HCT116 (cell line): ENCODE data around the gene CHST15. TPM values are rescaled to one million over a fixed set of nuclear protein-coding genes. Genes with fewer than 3 reads are reported as not detected.

Experiments used
- ATAC-seq: fragments of 200-7000 bp; cut with Tn5 transposase; 2 replicates; pipeline ENCODE4 v1.9.1; 2020; ENCODE audit warnings: mild to moderate bottlenecking, moderate library complexity
- BruUV-seq: library from RNA; stranded (reverse); fragments of 400-500 nt; replicated peaks from 2 replicates; lab custom pipeline; 2021; lab: Mats Ljungman, UMichigan
- CTCF ChIA-PET: fragments of 300-600 bp; sonication (Branson Sonifier 250); formaldehyde crosslinking; loops from one replicate; lab custom pipeline; 2021; ENCODE audit warnings: antibody characterized with exemption; lab: Charles Lee
- POLR2A ChIA-PET: fragments of 300-600, 350-600 bp; sonication (Branson Sonifier 250); formaldehyde crosslinking; loops from one replicate; lab custom pipeline; 2021; ENCODE audit warnings: antibody characterized with exemption; lab: Charles Lee
- RAD21 ChIA-PET, 2 experiments: fragments of 300-600 bp; sonication (Branson Sonifier 250); formaldehyde crosslinking; loops; one replicate each; lab custom pipeline; 2023; ENCODE audit warnings: low total read pairs in 2 of 2; ENCODE audit not compliant: uncharacterized antibody in 2 of 2, unreplicated experiment in 2 of 2, low non-redundant PET in 1 of 2; lab: Charles Lee
- DNase-seq: peaks from one replicate; pipeline ENCODE4 v3.0.0-alpha.2; 2010; ENCODE audit warnings: low read depth, low spot score
- H2AFZ ChIP-seq: fragments of 200-600 bp; shearing (Covaris generic), sonication (generic); 2 replicates; pipeline ENCODE4 v1.6.1; 2017; ENCODE audit warnings: low read depth, mixed run types, mixed read lengths, antibody characterized with exemption, low read length; ENCODE audit not compliant: poor library complexity, severe bottlenecking
- H3K27ac ChIP-seq: 2 replicates; pipeline ENCODE4 v1.5.1; 2012; ENCODE audit warnings: low read depth, low read length
- H3K27me3 ChIP-seq: fragments of 200-600 bp; sonication (generic); 2 replicates; pipeline ENCODE4 v1.6.1; 2016; ENCODE audit warnings: mixed run types, low read length, mixed read lengths; ENCODE audit not compliant: insufficient read depth
- H3K36me3 ChIP-seq, 2 experiments: fragments of 200-500 bp in 1 of 2; fragments of 200-600 bp in 1 of 2; sonication (Bioruptor generic) in 1 of 2; sonication (generic) in 1 of 2; 2 replicates each; pipeline versions ENCODE4 v1.5.1 to v1.6.1; 2014 to 2016; ENCODE audit warnings: low read length in 2 of 2, inconsistent platforms in 1 of 2, mixed read lengths in 1 of 2, mixed run types in 1 of 2; ENCODE audit not compliant: insufficient read depth in 2 of 2, control insufficient read depth in 1 of 2
- H3K4me1 ChIP-seq, 2 experiments: fragments of 200-600 bp in 1 of 2; sonication (generic) in 1 of 2; 2 replicates each; pipeline versions ENCODE4 v1.5.1 to v1.6.1; 2012 to 2017; ENCODE audit warnings: low read length in 2 of 2, inconsistent platforms in 1 of 2, mild to moderate bottlenecking in 1 of 2, mixed read lengths in 1 of 2, mixed run types in 1 of 2, moderate library complexity in 1 of 2; ENCODE audit not compliant: insufficient read depth in 2 of 2, control insufficient read depth in 1 of 2
- H3K4me2 ChIP-seq: fragments of 200-600 bp; sonication (generic); 2 replicates; pipeline ENCODE4 v1.6.1; 2017; ENCODE audit warnings: mixed run types, low read length, mixed read lengths
- H3K4me3 ChIP-seq, 2 experiments: fragments of 200-600 bp in 1 of 2; sonication (generic) in 1 of 2; replicated peaks in 1 of 2; 2 replicates each; pipeline ENCODE4 v1.5.1; 2011 to 2016; ENCODE audit warnings: low read length in 2 of 2, control low read depth in 1 of 2, low read depth in 1 of 2, mild to moderate bottlenecking in 1 of 2, mixed read lengths in 1 of 2, mixed run types in 1 of 2
- H3K79me2 ChIP-seq: fragments of 200-600 bp; sonication (generic); 2 replicates; pipeline ENCODE4 v1.6.1; 2017; ENCODE audit warnings: mild to moderate bottlenecking, mixed run types, low read length, moderate library complexity, mixed read lengths; ENCODE audit not compliant: insufficient read depth
- H3K9ac ChIP-seq: fragments of 200-600 bp; sonication (generic); 2 replicates; pipeline ENCODE4 v1.6.1; 2016; ENCODE audit warnings: low read length, mixed read lengths
- H3K9me2 ChIP-seq: fragments of 200-600 bp; sonication (generic), shearing (Covaris generic); 2 replicates; pipeline ENCODE4 v1.6.1; 2017; ENCODE audit warnings: mixed run types, mild to moderate bottlenecking, moderate library complexity; ENCODE audit not compliant: insufficient read depth
- H3K9me3 ChIP-seq, 2 experiments: fragments of 200-500 bp in 1 of 2; fragments of 200-600 bp in 1 of 2; sonication (Bioruptor generic) in 1 of 2; sonication (generic) in 1 of 2; 2 replicates each; pipeline ENCODE4 v1.6.1; 2014 to 2017; ENCODE audit warnings: low read length in 2 of 2, mixed read lengths in 2 of 2, inconsistent platforms in 1 of 2, low read depth in 1 of 2, mild to moderate bottlenecking in 1 of 2, mixed run types in 1 of 2, moderate library complexity in 1 of 2; ENCODE audit not compliant: control insufficient read depth in 1 of 2, insufficient read depth in 1 of 2
- H4K20me1 ChIP-seq: fragments of 200-600 bp; sonication (generic), shearing (Covaris generic); 2 replicates; pipeline ENCODE4 v1.6.1; 2017; ENCODE audit warnings: mixed run types, mild to moderate bottlenecking, moderate library complexity; ENCODE audit not compliant: insufficient read depth
- ATF3 ChIP-seq: IDR thresholded peaks from 2 replicates; pipeline ENCODE4 v1.6.1; 2012
- CBX3 ChIP-seq: IDR thresholded peaks from 2 replicates; pipeline ENCODE4 v1.6.1; 2012; ENCODE audit warnings: low read depth
- CEBPB ChIP-seq: IDR thresholded peaks from 2 replicates; pipeline ENCODE4 v1.6.1; 2012; ENCODE audit warnings: low read depth
- EGR1 ChIP-seq: IDR thresholded peaks from 2 replicates; pipeline ENCODE4 v1.6.1; 2012; ENCODE audit warnings: low read depth
- ELF1 ChIP-seq: IDR thresholded peaks from 2 replicates; pipeline ENCODE4 v1.6.1; 2012; ENCODE audit warnings: low read depth, borderline replicate concordance
- EZH2 ChIP-seq: fragments of 200-600 bp; sonication (generic); IDR thresholded peaks from 2 replicates; pipeline ENCODE4 v1.6.1; 2017; ENCODE audit warnings: antibody characterized with exemption, mixed run types
- EZH2phosphoT487 ChIP-seq: fragments of 200-600 bp; IDR thresholded peaks from 2 replicates; pipeline ENCODE4 v1.6.1; 2018; ENCODE audit warnings: antibody characterized with exemption, borderline replicate concordance
- JUND ChIP-seq: IDR thresholded peaks from 2 replicates; pipeline ENCODE4 v1.6.1; 2012
- MAX ChIP-seq: IDR thresholded peaks from 2 replicates; pipeline ENCODE4 v1.6.1; 2012
- POLR2A ChIP-seq: IDR thresholded peaks from 2 replicates; pipeline ENCODE4 v1.7.0; 2011; ENCODE audit warnings: borderline replicate concordance; ENCODE audit not compliant: insufficient read depth, insufficient read length; ENCODE audit errors: extremely low read depth
- RAD21 ChIP-seq: IDR thresholded peaks from 2 replicates; pipeline ENCODE4 v1.6.1; 2012; ENCODE audit warnings: low read depth, mild to moderate bottlenecking
- SIN3A ChIP-seq: IDR thresholded peaks from 2 replicates; pipeline ENCODE4 v1.6.1; 2012; ENCODE audit warnings: low read depth
- SP1 ChIP-seq: IDR thresholded peaks from 2 replicates; pipeline ENCODE4 v1.6.1; 2012; ENCODE audit warnings: low read depth
- SRF ChIP-seq: IDR thresholded peaks from 2 replicates; pipeline ENCODE4 v1.6.1; 2012; ENCODE audit warnings: low read depth
- TCF7L2 ChIP-seq: IDR thresholded peaks from 2 replicates; pipeline ENCODE4 v1.7.0; 2011; ENCODE audit warnings: borderline replicate concordance, inconsistent platforms; ENCODE audit not compliant: insufficient read depth, insufficient read length; ENCODE audit errors: extremely low read depth
- YY1 ChIP-seq: IDR thresholded peaks from 2 replicates; pipeline ENCODE4 v1.6.1; 2011; ENCODE audit warnings: low read length, low read depth, moderate library complexity, mild to moderate bottlenecking; ENCODE audit not compliant: insufficient replicate concordance; ENCODE audit errors: extremely low read depth
- ZBTB33 ChIP-seq: IDR thresholded peaks from 2 replicates; pipeline ENCODE4 v1.6.1; 2011; ENCODE audit warnings: mild to moderate bottlenecking, low read length, moderate library complexity; ENCODE audit not compliant: insufficient replicate concordance; ENCODE audit errors: extremely low read depth
- ZFX ChIP-seq: fragments of 450-650 bp; IDR thresholded peaks from 2 replicates; pipeline ENCODE4 v1.6.1; 2017
- ZNF274 ChIP-seq: fragments of 200-500 bp; sonication (Bioruptor generic); IDR thresholded peaks from 2 replicates; pipeline ENCODE4 v1.6.1; 2014; ENCODE audit warnings: mild to moderate bottlenecking, low read depth, low read length, inconsistent platforms
- intact Hi-C: fragments of 100-400 bp; cut with micrococcal nuclease; formaldehyde crosslinking; loops from 2 replicates; pipeline ENCODE4 v1.10.0; 2022
- total RNA-seq: library from RNA; stranded (reverse); gene quantifications from one replicate; pipeline ENCODE4 v1.2.1, GENCODE V29; 2021; ENCODE audit not compliant: unreplicated experiment

The CHST15 gene
- total RNA-seq, 1 experiment from 2014 or later = 47.2 TPM

GRCh38 chr10:124017729-124018128, 75.7 kb downstream of the CHST15 start:
- H3K9me2 ChIP-seq = no peaks in the 10 kb centered on the region
- CTCF ChIA-PET = no interaction called here
- H4K20me1 ChIP-seq = no peaks in the 10 kb centered on the region

GRCh38 chr10:124016804-124017375, 76.5 kb downstream of the CHST15 start:
- no peak for DNase-seq
- Histone ChIP-seq H3K36me3 (peaks cover 10 to 23% of the 10 kb centered on the region in 2 experiments; a peak in 3 of 4 replicates), H3K27me3 (no peaks in the 10 kb centered on the region), H2AFZ (no peak overlapping the region), H3K9ac (no peak overlapping the region), H4K20me1 (no peaks in the 10 kb centered on the region), H3K79me2 (no peaks in the 10 kb centered on the region), H3K4me2 (no peak overlapping the region), H3K9me2 (no peaks in the 10 kb centered on the region), H3K4me3 (no peak overlapping the region), H3K9me3 (no peaks in the 10 kb centered on the region), H3K27ac (no peak overlapping the region), H3K4me1 (no peaks in the 10 kb centered on the region)
- BruUV-seq = no TSS peak
- ChIA-PET RAD21 (no interaction called here), CTCF (interaction anchor here (1.1 kb wide), 1 partner anchor 22 kb away, joined by 3 read pairs; no protein-coding TSS in a partner anchor), POLR2A (no interaction called here)
- intact Hi-C loops = no loop called here
- no peak for ATAC-seq
- TF ChIP-seq EZH2phosphoT487 (no peak), ATF3 (no peak), ZFX (no peak), POLR2A (no peak), SIN3A (no peak), MAX (no peak), EGR1 (no peak), ELF1 (no peak), CEBPB (no peak), TCF7L2 (no peak), ZBTB33 (no peak), YY1 (no peak), SP1 (no peak), JUND (no peak), EZH2 (no peak)

More at GRCh38 chr10:124017729-124018128, 75.7 kb downstream of the CHST15 start:
- no peak overlapping the region for H3K4me3 ChIP-seq
- no peaks in the 10 kb centered on the region for H3K27me3 ChIP-seq
- H3K9ac ChIP-seq = no peak overlapping the region
- RAD21 ChIA-PET = no interaction called here
- ATAC-seq = peak; percentile 60
- intact Hi-C loops = no loop called here
- no peak overlapping the region for H3K27ac ChIP-seq
- TF ChIP-seq EGR1 (no peak), ZFX (no peak), RAD21 (no peak), YY1 (no peak), CBX3 (no peak), ZNF274 (no peak), MAX (no peak), CEBPB (no peak), POLR2A (no peak), TCF7L2 (no peak), SRF (no peak)
- POLR2A ChIA-PET = no interaction called here
- H3K79me2 ChIP-seq = no peaks in the 10 kb centered on the region
- no TSS peak for BruUV-seq
- H3K9me3 ChIP-seq = no peaks in the 10 kb centered on the region
- no peak for DNase-seq
- H3K4me1 ChIP-seq = no peaks in the 10 kb centered on the region
- H2AFZ ChIP-seq = no peak overlapping the region
- H3K36me3 ChIP-seq = peaks cover 9 to 23% of the 10 kb centered on the region in 2 experiments; a peak in 3 of 4 replicates
- no peak overlapping the region for H3K4me2 ChIP-seq
